Vagina (tissue), 2 donors: ENCODE data around the gene TPGS1.

Source experiments
- POLR2A ChIP-seq, 2 donors: fragments of 450-650 bp; IDR thresholded peaks; one replicate each; pipeline ENCODE4 v1.6.1; 2017; ENCODE audit warnings: antibody characterized with exemption in 2 of 2, mild to moderate bottlenecking in 2 of 2, moderate library complexity in 2 of 2
- POLR2AphosphoS5 ChIP-seq, 2 donors: sonication (generic); formaldehyde crosslinking; IDR thresholded peaks; one replicate each; pipeline ENCODE4 v1.9.0; 2017; ENCODE audit warnings: antibody characterized with exemption in 2 of 2, mild to moderate bottlenecking in 2 of 2, low read depth in 1 of 2; ENCODE audit not compliant: insufficient read depth in 1 of 2

GRCh38 chr19:517721-518597 lies 10.7 kb downstream of the TPGS1 start:
- TF ChIP-seq POLR2AphosphoS5 (IDR thresholded peaks at IDR 0.05; ENCODE audit: insufficient read depth in 1 of 2, low read depth in 1 of 2) = no peak
- no peak for TF ChIP-seq POLR2A (IDR thresholded peaks at IDR 0.05)
